ENCODE measurements around the gene MCRS1.
A peak's percentile ranks its signal among the peaks of the same experiment; 100 is the strongest.
"Not testable (repeated sequence)": the region's sequence is repeated elsewhere in the genome, so short reads cannot be mapped to it uniquely, and the experiment has no call there.

MCRS1 gene

DNA sequence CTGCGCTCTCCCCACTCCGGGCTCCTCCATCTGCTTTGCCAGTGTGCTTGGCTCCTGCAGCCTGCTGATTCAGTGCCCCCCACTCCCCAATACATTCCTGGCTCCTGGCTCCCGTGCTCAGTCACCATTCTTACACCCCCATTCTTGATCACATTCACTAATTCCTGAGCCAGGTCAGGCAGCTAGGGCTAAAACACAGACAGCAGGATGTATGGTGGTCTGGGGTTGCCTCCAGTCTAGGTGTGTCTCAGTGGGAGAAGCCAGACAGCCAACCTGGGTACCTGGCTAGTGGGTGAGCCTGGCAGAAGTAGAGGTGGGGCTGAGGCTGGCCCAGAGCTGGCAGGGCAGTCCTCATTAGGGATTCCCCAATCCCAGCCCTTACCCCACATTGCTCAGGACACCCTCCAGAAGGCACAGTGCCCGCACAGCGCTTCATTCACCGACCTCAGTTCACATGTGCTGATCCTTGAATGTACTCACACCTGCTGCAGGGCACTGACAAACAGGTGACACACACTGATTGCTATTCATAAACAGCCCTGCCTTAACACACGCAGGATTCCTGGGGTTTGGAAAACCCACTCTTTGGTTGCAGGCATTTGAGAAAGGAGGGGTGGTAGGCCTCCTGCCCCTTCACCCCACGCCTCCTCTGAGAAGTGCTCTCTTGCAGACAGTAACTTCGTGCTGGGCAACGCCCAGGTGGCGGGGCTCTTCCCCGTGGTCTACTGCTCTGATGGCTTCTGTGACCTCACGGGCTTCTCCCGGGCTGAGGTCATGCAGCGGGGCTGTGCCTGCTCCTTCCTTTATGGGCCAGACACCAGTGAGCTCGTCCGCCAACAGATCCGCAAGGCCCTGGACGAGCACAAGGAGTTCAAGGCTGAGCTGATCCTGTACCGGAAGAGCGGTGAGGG is 27.5 kb downstream of the MCRS1 start:
- no peak for DNase-seq

DNA sequence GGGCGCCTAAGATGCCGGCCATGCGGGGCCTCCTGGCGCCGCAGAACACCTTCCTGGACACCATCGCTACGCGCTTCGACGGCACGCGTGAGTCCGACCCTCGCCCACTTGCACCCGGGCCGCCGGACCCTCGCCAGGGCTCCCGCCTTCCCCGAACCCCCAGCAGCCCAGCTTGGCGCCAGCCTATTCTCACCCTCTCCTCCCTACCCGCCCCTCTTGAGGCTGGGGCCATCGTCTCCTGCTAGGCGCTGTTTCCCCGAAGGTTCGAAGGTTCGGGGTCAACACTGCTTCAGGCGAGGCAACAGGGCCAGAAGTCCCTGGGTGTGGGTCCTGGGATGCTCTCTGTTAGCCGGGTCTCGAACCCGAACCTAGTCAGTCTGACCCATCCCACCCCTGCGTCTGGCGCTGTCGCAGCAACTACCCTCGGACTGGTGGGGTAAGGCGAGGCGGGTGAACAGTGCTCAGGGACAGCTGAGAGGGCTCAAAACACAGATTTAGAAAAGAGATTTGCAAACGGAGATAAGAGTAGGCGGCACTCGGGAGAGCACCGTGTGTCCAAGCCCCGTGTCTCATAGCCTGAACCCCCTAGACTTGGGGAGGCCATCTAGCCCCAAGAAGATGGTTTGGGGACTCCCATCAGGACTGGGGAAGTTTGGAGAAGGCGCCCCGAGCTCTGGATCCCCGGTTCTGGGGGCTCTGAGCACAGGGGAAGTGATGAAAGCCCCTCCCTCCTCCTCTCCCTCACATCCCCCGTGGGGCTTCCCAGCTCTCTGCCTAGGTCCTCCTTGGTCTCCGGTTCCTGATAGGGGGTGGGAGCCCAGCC is 28.3 kb downstream of the MCRS1 start:
- DNase-seq = no peak

DNA sequence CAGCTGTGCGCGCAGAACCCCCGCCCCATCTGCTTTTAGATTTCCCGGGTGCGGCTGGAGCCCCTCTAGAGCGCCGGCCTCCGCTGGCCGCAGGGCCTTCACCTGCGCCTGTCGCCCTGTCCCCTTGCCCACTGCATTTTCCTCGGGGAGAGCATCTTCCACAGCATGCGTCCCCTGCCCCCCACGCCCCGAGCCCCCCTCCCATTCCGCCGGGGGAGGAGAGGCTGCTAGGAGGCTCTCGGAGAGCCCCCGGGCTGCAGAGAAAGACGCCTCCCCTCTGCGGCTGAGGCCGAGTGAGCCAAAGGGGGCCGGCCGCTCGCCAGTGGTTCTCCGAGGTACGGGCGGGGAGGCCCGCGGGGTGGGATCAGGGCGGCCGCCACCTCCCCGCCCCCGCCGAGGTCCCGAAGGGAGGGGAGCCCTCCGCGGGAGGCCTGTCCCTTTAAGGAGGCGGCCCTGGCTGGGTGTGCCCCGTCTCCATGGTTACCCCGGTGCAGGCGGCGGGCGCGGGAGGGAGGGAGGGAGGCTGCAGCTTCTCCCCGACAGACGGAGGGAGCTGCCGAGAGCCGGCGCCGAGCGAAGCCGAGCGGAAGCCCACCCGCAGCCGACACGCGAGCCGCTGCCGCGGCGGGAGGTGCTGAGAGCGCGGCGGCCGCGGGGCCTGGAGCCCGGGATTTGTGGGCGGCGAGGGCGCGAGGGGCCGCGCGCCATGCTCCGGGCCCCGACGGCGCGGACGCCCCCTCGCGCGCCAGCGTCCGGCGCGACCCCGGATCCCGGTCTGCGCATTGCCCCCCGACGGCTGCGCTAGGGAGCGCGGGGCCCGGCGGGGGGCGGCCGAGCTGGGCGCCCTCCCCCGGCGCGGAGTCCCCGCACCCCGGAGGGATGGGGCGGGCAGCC is 29.2 kb downstream of the MCRS1 start, which contains the start of gene KCNH3:
KCNH3 (plus strand) TSS at position 521 of the 894 bp plus-strand sequence. CDS start 387 bp downstream, outside the sequence.
- DNase-seq = peak; percentile 80 to 84

DNA sequence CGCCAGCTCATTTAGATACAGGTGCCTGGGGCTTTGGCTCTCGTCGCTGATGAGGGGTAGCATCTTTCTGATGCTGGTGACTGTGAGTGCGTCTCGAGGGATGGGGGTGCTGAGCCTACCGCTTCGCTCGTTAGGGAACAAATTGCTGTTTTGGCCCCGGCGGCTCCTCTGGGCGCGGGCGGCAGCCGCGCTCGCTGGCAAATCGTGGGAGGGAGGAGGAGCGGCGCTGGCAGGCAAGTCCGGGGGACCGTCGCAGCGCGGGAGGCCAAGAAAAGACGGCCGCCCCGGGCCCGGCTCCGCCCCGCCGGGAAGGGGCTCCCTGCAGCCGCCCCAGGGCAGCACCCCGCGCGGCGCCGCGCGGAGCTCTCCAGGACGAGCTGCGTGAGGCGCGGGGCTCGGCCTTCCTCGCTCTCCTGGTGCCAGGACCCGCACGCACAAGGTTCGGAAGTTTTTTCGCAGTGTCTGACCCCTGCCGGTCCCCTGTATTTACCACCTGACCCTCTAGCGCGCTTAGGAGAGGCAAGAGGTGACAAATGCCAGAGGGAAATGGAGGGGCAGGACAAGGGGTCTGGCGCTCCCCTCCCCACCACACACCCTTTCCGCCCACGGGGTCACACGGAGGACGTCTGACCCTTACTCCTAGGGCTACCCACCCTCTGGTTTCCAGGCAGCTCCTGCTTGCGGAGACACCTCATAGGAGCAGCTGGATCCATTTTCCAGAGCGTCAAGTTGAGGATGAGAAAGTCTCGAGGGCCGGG is 30.0 kb downstream of the MCRS1 start:
- peak in 1 of 2 experiments; percentile 34 for DNase-seq

DNA sequence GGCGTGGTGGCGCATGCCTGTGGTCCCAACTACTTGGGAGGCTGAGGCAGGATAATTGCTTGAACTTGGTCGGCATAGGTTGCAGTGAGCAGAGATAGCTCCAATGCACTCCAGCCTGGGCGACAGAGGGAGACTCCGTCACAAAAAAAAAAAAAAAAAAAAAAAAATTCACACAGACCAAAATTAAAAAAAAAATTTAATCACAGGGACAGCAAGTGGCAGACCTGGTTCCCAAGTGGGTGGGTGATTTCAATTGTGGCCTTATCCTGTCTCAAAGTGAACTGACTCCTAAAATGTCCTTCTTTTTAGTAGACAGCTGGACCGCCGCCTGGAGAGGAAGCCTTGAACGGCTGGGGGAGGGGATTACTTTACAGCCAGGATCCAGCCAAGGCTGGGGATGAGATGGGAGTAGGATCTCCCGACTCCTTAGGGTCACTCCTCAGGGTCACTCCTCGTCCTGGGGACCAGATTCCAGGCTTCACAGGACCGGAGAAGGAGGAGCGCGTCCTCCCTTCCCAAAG is 30.7 kb downstream of the MCRS1 start:
- DNase-seq = no peak

DNA sequence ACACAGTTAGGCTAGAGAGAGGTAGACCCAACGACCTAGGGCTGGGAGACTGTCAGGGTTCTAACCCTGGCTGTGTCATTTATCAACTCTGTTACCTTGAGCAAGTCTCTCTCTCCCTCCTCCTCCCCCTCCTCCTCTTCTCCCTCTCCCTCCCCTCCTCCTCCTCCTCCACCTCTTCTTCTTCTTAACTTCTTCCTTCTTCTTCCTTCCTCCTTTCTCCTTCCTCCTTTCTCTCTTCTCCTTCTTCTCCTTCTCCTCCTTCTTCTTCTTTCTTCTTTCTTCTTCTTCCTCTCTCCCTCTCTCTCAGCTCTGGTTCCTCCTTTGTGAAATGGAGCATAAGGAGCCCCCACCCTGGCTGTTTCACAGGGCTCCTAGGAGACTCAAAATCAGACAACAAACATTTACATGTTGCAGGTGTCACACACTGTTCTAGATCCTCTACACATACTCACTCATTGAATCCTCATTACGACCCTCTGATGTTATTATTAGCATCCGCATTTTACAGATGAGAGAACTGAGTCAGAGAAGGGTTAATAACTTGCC is 31.3 kb downstream of the MCRS1 start:
- no peak for DNase-seq

DNA sequence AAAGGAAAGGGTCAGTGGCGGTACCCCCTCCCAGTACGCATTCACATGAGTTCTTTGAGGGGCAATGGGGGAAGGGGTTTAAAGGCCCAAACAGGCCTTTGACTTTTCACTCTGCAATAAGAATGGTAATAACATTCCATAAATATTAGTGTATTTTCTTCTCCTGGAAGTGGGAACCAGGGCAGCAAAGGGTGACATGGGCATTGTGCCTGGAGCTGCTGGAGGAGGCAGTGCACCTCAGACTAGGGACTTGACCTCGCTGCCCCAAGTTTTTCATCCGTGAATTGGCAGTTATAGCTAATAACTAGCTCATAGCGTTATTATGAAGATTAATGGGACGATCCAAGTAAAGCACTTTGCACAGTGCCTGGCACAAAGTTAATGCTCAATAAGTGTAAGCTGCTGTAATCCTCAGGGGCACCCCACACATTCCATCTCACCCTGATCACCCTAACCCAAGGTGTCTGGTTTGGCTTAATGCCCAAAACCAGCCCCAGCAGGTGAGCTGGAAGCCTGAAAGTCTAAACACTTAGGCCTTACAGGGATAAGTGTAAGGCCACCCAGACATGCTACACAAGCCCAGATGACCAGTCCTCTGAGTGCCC is 31.9 kb downstream of the MCRS1 start:
- DNase-seq = no peak

DNA sequence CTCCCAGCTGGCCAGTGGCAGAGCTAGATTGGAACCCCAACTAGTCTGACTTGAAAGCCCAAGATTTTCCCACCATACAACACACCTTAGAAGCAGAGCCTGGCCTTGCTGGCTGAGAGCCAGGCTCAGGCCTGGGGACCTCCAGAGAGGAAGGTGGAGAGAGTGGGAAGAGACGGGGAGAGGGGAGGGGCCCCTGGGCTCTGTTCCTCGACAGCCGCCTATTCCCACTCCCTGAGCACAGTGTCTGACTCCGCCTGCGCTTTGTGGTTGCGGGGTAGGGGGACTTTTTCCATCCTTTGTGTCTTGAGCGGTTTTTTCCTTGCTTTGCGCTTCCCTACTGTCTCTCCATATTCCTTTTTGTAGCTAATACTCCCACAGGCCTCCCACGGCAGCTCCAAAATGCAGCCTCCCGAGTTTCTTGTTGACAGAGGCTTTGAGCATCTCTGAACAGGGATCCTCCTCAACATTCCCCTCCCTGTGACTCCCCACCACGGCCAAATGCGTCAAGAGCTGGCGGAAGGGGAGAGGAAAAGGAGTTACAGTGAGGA is 33.1 kb downstream of the MCRS1 start:
- DNase-seq = no peak

DNA sequence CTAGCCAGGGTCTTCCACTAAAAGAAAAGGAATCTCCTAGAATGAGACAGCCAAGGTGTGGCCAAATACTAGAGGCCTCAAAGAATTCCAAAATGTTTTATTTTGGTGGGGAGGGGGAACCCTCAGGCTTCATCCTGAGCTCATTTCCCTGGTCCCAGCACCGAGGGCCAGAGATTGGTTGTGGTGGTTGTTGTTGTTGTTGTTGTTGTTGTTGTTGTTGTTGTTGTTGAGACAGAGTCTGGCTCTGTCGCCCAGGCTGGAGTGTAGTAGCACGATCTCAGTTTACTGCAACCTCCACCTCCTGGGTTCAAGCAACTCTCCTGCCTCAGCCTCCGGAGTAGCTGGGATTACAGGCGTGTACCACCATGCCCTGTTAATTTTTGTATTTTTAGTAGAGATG is 33.8 kb downstream of the MCRS1 start:
- DNase-seq = not testable (repeated sequence)

DNA sequence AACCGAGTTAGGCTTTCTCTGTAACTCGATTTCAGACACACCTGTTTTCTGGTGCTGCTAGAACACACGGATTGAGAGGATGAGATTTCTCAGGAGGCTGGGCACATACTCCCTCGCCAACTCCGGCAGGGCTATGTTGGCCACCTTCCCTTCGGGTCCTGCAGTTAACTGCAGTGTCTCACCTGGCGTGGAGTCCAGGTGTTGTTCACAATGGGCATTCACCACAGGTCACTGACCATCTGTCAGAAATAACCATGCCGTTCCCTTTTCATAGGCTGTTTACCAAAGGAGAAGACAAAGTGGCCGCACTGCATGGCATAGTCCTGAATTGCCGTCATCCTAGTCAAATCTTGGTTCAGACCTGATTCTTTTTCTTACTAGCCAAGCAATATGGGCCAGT is 34.6 kb downstream of the MCRS1 start:
- peak in 1 of 2 experiments; percentile 15 for DNase-seq

DNA sequence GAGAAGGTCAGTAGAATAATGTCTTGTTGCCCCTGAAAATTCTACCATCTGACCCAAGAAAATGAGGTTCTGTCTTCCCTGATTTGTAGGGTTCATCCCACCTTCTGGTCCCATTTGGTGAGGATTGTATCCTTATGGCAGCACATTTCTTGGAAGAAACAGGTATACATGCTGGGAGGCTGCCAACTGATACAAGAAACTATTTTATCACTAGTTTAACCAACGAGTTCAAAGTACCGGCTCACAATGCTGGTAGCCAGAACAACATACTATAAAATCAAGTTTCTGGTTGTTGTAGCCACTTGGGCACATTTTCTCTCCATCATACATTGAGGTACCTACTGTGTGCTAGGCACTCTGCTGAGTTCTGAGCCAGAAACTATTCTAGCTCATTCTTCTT is 36.2 kb downstream of the MCRS1 start:
- DNase-seq = no peak

DNA sequence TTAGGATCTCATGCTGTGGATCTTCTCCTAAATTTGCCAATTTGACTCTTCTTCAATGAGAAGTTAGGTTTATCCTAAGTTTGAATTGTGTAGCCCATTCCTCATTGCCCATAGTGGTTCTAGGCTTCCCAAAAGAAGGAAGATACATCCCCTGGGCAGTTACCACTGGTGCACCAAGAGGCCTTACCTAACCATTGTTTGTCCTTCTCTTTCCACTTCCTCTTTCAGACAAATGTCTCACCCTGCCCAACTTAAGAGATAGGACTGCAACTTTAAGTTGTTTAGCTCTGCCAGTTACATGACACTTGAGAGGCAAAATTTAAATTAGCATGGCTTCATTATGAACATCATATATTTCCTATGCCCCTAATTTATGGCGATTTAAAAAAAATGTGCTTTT is 38.5 kb downstream of the MCRS1 start:
- DNase-seq = no peak

DNA sequence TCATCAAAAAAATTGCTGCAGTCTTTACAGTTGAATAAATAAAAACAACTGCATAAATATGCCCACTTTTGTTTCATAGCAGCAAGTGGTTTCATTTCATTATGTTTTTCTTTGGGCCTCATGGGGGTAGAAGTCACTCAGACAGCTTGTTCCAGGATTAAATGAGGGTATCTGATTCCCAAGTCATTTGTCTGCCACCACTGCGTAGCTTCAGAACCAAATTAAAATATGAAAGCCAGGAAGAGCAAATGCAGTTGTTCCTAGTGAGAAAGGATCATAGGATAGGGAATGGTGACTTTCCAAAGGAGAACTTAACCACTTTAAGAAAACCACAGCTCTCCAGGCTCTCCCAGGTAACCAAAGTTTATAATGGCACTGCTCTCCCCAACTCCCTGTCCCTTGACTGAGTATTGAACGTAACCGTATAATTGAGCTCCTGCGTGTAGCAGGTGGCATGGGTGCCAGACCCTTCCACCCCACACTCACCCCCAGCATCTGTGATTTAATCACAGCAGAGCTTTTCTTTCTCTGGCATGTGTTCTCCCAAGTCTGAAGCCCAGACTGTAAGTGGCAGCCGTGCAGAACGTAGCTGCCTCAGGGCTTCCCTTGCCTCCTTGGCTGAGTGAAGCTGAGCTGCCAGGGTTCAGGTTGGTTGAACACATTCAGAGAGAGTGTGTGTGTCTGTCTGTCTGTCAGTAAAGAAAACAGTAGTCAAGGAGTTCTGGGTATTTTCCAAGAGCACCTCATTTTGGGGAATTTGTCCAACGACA is 40.4 kb downstream of the MCRS1 start:
- peak in 1 of 2 experiments; percentile 41 for DNase-seq

DNA sequence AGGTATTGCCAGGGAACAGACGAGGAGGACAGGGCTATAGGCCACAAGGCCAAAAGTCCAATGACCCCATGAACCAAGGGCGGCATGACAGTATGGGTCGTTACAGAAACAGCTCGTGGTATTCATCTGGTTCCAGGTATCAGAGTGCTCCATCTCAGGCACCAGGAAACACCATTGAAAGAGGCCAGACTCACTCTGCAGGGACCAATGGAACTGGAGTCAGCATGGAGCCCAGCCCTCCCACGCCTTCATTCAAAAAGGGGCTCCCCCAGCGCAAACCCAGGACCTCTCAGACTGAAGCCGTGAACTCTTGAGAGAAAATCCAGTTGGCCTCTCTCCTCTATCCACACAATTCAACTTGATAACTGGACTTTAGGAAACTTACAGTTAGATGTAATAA is 42.0 kb downstream of the MCRS1 start:
- DNase-seq = no peak

DNA sequence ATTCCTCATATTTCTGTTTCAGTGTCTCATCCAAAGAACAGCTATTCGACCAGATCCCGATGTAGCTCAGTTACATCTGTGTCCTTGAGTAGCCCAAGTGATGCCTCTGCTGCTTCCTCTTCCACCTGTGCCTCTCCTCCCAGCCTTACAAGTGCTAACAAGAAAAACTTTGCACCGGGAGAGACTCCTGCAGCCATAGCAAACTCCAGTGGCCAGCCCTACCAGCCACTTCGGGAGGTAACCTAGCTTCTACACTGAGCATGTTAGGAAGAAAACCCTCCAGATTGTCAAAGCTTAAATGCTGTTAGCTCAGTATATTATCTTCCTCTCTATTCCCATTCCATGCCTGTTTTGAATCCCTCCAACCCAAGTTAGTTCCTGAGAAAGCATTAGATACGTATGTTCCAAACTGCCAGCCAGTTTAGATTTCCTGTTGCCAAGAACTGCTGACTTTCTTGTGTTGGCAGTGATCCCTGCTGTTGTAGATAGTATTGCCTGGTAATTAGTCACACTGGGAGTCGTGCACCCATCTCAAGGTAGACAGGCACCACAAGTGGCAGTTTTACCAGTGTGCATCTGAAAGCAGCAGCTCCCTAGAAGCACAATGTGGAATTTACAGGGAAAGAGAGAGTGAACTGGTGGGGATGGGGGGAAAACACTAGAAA is 43.1 kb downstream of the MCRS1 start:
- DNase-seq = no peak

DNA sequence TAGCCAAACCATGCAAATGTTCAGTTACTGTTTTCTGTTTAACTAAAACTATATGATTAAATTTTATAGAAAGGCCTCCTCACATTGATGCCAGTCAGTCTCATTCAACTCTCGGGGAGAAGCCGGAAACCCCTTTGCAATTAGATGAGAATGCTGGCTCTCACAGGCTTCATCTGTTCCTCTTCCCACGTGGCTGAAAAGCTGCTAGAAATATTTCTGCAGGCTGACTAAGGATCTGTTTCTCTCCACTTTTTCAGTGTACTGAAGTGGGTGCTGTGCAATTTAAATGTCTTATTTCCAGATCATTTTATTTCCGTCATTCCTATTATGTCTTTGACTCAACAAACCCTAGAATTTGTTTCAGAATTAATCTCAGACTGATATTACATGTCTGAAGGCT is 46.6 kb downstream of the MCRS1 start:
- no peak for DNase-seq

DNA sequence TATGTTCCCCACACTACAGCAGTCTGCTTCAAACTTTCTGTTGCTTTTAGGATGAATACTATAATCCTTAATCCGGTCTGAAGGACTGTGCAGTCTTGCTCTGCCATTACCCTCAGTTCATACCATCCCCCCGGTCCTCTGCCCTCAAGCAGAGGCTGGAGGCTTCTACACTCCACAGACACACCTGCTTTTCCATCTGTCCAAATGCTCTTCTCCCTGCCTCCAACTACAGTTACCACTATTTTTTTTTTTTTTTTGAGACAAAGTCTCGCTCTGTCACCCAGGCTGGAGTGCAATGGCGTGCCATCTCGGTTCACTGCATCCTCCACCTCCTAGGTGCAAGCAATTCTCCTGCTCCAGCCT is 48.4 kb downstream of the MCRS1 start:
- DNase-seq = no peak

DNA sequence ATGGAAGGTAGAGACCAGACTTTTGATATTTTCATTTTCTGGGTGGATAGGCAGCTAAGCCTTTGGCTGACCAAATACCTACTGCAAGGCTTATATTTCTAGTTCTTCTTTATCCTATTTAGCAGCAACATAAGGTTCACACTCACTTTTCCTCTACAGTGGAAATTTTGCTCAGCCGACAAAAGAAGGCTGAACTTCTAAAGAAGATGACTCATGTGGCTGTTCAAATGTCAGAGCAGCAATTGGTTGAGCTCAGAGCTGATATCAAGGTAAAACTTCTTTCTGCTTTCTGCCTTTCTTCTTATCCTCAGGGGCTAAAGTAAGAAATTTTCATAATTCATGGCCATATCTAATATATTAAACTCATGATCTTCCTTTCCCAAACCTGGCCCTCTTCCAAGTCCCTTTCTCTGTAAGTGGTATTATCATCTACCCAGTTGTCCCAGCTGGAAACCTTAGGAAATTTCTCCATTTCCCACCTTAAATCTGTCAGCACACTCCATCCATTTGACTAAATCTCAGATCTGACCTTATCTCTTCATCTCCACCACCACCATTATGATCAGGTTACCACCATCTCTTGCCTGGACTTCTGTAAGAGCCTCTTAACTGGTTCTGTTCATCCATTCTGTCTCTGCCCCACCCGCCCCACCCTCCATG is 48.9 kb downstream of the MCRS1 start:
- DNase-seq = no peak

DNA sequence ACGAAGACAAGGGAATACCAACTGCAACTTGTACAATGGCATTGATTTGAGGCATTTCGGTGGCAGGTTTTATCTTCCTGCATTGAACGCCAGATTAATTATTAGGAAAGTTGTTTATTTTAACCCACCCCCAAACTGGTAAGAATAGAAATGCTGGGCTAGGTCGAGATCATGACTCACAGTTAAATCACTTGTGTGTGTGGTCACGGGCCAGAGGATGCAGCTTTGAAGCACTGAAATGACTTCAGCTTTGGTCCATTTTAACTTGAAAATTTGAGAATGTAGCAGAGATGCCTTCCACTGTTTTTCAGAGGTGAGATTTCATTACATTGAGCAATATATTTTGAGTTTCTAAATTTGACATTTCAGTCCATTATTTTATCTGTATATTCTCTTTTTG is 52.7 kb downstream of the MCRS1 start:
- no peak for DNase-seq
